Activated naive CD4-positive, alpha-beta T cell treated with anti-CD3 and anti-CD28 coated beads, Interleukin-2, amount 50 U/mL, for 72 hours (primary cell): ENCODE data around the gene PSAPL1. TPM values are rescaled to one million over a fixed set of nuclear protein-coding genes. Genes with fewer than 3 reads are reported as not detected.

ENCODE experiments used
- ATAC-seq, 2 donors: fragments of 150-1000 bp; cut with Tn5 transposase; 2 replicates each; pipeline ENCODE4 v1.10.0; 2021; ENCODE audit warnings: mild to moderate bottlenecking in 2 of 2, moderate library complexity in 2 of 2
- DNase-seq, 2 donors: peaks; one replicate each; pipeline ENCODE4 v3.0.0; 2021 to 2022; ENCODE audit warnings: low spot score in 2 of 2
- H3K27ac Mint-ChIP-seq, 2 donors: one replicate each; pipeline ENCODE4 v1.8.0; 2022; ENCODE audit warnings: mild to moderate bottlenecking in 2 of 2, mixed read lengths in 2 of 2
- H3K36me3 Mint-ChIP-seq, 2 donors: one replicate each; pipeline ENCODE4 v1.8.0; 2022; ENCODE audit warnings: mixed read lengths in 2 of 2
- H3K9me3 Mint-ChIP-seq, 2 donors: one replicate each; pipeline ENCODE4 v1.8.0; 2022; ENCODE audit warnings: mixed read lengths in 2 of 2
- total RNA-seq, 2 donors: library from RNA; stranded (reverse); gene quantifications; one replicate each; pipeline ENCODE4 v1.2.3, GENCODE V29; 2022

Gene PSAPL1
- total RNA-seq, 2 donors from 2014 or later: not detected

DNA sequence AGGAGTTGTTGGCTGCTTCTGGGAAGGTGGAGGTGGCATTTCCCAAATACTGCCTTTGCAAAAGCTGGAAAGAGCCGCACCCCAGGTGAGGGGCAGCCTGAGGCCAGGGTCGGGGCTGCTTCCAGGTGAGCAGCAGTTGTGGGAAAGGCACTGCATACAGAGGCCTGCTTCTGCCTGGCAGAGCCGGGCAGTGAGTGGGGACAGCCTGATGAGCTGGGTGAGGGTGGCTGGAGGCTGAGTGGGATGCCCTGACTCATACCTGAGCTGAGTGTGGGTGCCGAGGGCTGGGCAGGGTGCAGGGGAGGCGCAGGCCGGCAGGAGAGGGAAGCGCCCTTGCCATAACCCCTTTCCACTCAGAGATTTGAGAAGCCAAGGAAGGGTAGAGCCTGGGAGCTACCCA, 6.5 kb upstream of the PSAPL1 start:
- ATAC-seq (no peak), DNase-seq (no peak)
- H3K9me3 Mint-ChIP-seq: no peaks in the 10 kb centered on the region
- no peaks in the 10 kb centered on the region for H3K36me3 Mint-ChIP-seq
- no peak overlapping the region for H3K27ac Mint-ChIP-seq

DNA sequence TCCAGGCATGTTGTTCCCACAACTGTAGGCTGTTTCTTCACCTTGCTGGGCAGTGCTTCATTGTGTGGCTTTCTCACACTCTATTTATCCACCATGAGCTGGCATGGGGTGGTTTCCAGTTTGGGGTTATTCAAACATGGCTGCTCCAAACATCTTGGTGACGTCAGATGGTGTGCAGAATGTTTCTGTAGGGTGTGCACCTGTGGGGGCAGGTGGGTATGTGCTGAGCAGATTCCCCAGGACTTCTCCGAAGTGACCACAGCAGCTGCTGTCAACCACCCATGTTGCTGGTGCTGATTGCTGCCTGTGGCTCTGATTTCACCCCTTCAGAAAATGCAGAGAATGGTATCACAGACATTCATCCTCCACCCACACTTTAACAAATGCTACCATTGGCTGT, 5.0 kb upstream of the PSAPL1 start:
- H3K9me3 Mint-ChIP-seq: no peaks in the 10 kb centered on the region
- H3K36me3 Mint-ChIP-seq: no peaks in the 10 kb centered on the region
- no peak for DNase-seq
- H3K27ac Mint-ChIP-seq: no peak overlapping the region
- no peak for ATAC-seq

DNA sequence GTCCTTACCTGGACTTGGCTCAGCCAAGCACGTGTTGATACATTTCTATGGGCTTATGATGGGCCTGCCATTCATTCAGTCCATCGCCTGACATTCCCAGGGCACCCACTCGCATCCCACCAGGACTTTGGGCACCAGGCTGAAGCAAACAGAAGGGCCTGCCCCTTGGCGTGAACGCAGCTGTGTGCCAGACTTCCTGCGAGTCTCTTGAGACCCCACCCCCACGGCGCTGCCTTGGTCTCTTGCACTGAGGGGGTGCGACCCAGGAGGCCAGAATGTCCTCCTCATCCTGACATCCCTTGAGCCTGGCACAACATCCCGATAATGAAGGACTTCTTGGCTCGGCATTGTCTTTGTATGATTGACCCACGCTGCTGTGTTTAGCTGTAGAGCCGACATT, 1.5 kb upstream of the PSAPL1 start:
- no peaks in the 10 kb centered on the region for H3K36me3 Mint-ChIP-seq
- no peak for ATAC-seq
- DNase-seq: no peak
- no peak overlapping the region for H3K27ac Mint-ChIP-seq
- H3K9me3 Mint-ChIP-seq: no peaks in the 10 kb centered on the region

DNA sequence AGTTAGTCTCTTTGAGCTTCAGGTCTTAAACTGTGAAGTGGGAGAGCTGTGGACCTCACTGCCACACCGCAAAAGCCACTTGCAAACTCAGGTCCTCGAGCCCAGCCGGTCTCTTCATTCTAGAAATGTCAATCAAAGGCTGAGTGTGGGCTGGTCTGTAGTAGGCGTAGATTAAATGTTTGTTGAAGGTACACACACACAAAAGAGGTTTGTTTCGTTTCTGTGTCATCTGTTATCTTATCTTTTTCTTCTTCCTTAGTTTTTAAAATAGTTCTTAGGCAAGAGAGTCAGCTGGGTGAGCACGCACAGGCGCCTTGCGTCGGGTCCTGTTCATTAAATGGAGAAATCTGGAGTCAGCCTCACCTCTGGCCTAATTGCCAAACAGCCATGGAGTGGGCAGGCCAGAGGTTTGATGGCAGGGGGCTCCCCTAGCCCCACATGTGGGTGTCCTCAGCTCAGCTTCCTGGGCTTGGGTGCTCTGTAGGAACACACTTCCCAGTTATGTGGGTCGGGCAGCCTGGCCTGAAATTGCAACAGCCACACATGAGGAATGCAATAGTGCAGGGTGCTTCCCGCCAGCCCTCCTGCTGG, 836 bp upstream of the PSAPL1 start:
- ATAC-seq (no peak), DNase-seq (no peak)
- Mint-ChIP-seq H3K9me3 (no peaks in the 10 kb centered on the region), H3K36me3 (no peaks in the 10 kb centered on the region), H3K27ac (no peak overlapping the region)

DNA sequence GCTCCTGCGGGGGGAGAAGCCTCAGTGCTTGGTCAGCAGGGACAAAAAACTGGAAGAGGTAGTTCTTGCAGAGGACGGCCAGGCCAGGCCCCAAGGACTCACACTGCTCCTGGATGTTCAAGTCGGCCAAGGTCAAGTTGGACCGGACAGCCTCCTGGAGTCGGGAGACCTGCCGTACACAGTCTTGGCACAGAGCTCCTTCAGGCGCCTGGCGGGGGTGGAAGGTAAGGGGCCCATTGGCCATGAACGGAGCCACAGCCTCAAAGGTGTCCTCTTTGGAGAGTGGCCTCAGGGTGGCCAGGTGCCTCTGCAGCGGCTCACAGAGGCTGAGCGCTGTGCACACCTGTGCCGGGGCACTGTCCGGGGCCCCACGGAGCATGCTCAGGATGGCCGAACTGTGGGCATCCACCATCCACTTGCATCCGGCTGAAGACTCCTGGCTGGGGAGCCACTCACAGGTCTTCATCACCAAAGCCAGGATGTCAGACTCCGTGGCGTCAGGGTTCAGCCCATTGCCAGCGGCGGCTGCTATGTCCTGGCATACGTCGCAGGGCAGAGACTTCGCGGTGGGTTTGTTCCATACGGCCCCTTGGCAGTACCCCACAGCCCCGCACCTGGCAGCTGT, 477 bp downstream of the PSAPL1 start:
- DNase-seq (no peak), ATAC-seq (no peak)
- H3K36me3 Mint-ChIP-seq: no peaks in the 10 kb centered on the region
- no peak overlapping the region for H3K27ac Mint-ChIP-seq
- H3K9me3 Mint-ChIP-seq: no peaks in the 10 kb centered on the region

DNA sequence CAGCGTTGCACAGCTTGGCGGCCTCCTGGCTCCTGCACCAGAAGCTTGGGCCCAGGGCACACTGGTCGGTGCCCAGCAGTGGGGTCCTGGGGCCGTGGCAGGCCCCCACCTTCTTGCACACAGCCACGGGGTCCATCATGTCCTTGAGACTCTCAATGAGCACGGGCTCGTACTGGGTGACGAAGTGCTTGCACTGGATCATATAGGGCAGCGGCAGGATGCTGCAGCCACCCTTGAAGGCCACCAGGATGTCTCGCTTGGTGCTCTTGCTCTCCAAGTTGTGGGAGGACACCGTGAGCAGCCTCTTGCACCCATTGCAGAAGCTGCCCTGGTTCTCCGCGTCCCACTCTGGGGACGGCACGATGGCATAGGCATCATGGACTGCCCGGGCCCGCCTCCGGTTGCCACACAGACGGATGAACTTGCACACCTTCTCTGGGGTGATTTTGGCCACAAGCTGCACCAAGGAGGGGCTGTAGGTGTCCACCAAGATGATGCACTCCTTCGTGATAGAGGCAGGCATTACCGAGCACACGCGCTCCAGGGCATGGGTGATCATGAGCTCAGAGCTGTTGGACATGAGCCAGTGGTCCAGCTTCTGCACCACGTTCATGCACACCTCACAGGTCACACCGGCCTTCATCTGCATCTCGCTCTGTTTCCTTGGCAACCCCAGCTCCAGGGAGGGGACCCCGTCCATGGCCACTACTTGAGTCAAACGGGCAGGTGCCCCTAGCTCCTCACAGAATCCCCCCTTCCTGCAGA, 1.2 kb downstream of the PSAPL1 start:
- ATAC-seq: no peak
- no peaks in the 10 kb centered on the region for H3K36me3 Mint-ChIP-seq
- H3K27ac Mint-ChIP-seq: no peak overlapping the region
- no peaks in the 10 kb centered on the region for H3K9me3 Mint-ChIP-seq
- DNase-seq: no peak

DNA sequence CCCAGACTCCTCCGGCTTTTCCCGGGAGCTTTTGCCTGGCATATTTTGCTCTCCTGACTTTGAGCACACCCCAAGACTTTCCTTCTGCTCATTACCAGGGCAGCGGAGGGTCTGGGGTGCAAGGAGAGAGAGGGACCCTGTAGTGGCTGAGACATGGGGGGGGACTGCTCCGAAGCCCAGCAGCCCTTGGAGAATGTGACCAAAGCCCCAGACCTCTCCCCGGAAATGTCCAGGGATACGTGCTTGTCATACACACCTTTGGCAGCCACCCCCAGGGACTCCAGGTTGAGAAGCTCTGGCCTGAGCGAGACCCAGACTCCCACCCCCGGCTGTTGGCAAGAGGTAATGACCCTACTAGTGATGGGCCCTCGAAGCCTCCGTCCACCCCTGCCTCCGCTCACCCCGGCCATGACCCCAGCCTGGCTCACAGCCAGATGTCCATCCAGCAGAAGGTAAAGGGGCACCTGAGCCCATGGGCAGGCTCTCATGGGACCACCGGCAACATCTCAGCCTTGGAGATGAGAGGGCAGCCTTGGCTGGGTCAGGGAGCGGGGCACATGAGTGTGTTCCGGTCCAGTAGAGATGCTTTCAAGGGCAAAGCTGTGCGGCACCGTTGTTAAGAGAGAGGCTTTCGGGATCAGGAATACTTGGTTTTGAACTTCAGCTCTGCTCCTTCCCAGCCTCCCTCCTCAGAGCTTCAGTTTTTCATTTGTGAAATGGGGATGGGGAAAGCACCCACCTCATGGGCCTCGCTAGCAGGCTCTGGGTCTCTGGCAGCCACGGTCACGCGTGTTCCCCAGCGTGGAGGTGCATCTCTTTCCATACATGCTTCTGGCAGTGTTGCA, 2.0 kb downstream of the PSAPL1 start:
- no peak for DNase-seq
- no peaks in the 10 kb centered on the region for H3K36me3 Mint-ChIP-seq
- H3K27ac Mint-ChIP-seq: no peak overlapping the region
- no peaks in the 10 kb centered on the region for H3K9me3 Mint-ChIP-seq
- no peak for ATAC-seq

DNA sequence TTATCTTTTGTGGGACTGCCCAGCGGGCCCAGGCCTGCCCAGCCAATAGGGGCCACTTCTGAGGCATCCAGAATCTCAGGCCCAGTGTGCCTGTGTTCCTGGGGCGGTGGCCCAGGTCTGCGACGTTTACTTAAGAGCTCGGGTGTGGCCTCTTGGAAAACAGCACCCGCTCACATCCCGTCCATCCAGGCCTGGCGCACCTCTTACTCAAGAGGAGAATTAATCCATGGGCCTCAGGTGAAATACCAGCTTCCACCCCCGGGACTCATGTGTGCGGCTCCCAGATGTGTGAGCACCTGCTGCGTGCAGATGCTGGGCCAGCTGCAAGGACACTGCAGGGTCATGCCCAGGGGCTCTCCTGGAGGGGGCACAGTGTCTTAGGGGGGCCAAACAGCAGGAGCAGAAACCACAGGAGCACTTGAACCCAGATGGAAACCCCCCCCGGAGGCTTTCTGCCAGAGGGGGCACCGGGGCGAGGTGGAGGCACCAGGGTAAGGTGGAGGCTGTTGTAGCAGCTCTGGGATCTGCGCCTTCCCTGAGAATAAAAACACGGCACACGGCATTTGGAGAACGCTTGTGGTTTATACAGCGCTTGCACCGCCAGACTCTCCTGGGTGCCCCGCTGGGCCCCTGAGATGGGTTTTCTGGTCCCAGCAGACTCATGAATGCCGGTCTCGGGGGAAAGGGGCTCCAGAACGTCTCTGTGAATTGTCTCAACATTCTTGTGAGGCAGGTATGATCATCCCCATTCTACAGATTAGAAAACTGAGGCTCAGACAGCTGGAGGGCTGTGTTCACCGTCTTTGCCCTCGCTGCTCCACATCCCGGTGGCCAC, 2.8 kb downstream of the PSAPL1 start:
- H3K36me3 Mint-ChIP-seq: no peaks in the 10 kb centered on the region
- no peak for DNase-seq
- H3K9me3 Mint-ChIP-seq: no peaks in the 10 kb centered on the region
- no peak overlapping the region for H3K27ac Mint-ChIP-seq
- ATAC-seq: no peak

DNA sequence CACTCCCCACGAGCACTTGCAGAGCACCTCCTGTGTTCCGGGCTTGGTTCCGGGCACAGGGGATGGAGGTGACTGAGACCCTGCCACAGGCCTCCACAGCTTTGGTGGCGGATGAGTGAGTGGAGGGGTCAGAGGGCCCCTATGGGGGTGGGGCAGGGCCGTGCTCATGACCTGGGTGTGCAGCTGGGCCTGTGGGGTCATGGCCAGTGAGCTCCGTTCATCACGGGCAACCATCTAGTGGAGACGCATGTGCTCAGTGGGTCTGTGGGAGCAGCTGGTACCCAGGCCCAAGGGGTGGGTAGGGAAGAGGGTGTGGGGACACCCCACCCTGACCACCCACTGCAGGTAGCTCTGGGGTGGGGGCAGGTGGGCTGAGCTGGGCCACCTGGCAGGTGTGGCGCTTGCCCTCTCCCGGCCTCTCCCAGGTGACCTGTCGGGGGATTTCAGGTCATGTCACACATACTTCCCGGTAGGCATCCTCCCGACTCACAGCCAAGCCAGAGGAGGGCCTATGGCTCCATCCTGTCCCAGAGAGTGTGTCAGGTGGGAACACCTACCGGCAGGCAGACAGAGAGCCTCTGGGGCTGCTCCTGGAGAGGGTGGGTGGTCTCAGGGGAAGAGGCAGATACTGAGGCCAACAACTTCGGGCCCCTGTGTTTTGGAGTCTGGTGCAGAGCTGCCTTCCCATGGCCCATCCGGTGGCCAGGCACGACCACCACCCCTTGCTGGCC, 3.6 kb downstream of the PSAPL1 start:
- DNase-seq (no peak), ATAC-seq (no peak)
- no peaks in the 10 kb centered on the region for H3K36me3 Mint-ChIP-seq
- no peaks in the 10 kb centered on the region for H3K9me3 Mint-ChIP-seq
- H3K27ac Mint-ChIP-seq: no peak overlapping the region

DNA sequence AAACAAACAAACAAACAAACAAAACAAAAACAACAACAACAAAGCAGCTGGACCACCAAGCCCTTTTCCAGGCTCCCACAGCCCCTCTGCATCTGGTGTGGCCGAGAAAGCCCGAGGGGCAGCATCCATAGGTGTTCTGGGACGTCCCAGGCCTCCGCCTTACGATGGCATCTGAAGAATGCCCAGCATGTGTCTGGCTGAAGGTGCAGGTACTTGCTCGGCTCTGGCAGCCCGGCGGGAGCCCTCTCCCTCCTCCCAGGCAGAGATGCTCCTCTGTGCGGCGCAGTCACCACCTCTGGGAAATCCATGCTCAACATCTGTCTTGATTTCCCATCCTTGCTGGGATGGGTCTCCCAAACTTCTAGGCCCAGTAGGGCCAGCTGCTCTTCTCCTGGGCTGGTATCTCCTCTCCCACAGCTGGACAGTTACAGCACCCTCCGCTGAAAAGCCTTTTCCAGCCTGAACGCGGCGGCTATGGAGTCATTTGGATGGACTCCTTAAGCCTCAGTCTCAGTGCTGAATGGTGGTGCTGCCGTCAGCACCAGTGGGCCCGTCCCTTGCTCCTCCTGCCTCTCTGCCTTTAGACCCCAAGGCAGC, 4.3 kb downstream of the PSAPL1 start:
- no peaks in the 10 kb centered on the region for H3K9me3 Mint-ChIP-seq
- ATAC-seq (peak in 1 of 2 donors; percentile 4), DNase-seq (peak in 1 of 2 donors; percentile 30)
- H3K27ac Mint-ChIP-seq: no peak overlapping the region
- H3K36me3 Mint-ChIP-seq: no peaks in the 10 kb centered on the region

DNA sequence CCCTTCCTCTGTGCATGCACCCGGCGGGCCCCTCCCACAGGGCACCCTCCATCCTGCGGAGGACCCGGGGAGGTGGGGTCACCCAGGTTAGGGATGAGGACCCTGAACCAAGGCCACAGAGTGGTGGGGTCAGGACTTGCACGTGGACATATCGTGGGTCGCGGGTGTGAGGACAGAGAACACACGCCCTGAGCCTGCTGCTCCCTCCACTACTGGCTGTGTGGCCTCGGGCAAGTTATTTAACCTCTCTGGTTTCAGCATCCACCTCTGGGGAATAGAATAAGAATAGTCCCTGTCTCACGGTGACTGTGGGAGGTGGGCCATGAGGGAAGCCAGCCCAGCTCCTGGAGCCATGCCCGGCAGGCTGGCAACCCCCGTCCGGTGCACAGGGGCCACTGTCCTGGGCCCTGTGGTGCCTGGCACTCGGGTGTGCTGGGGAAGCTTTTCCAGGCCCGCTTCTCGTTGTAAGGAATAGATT, 5.1 kb downstream of the PSAPL1 start:
- H3K36me3 Mint-ChIP-seq: no peaks in the 10 kb centered on the region
- DNase-seq: peak in 1 of 2 donors; percentile 9
- H3K27ac Mint-ChIP-seq: peak overlapping the region in 1 of 2 donors; percentile 64
- ATAC-seq: no peak
- no peaks in the 10 kb centered on the region for H3K9me3 Mint-ChIP-seq

DNA sequence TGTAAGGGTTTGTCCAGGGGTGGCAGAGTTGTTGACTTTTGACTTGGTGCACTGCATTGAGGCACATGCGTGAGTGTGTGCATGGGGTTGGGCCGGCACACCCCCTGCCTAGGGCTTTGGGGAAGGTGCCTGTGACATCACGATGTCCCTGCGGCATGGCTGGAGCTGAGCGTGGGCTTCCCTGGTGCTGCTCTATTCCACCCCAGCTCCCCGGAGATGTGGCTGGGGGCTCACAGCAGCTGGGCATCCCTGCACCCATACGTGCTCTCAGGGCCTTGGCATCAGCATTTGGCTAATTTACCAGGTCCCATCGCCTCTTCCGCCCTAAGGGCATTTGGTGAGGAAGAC, 5.7 kb downstream of the PSAPL1 start:
- Mint-ChIP-seq H3K9me3 (no peaks in the 10 kb centered on the region), H3K36me3 (no peaks in the 10 kb centered on the region), H3K27ac (no peak overlapping the region)
- ATAC-seq: no peak
- DNase-seq: peak in 1 of 2 donors; percentile 26

DNA sequence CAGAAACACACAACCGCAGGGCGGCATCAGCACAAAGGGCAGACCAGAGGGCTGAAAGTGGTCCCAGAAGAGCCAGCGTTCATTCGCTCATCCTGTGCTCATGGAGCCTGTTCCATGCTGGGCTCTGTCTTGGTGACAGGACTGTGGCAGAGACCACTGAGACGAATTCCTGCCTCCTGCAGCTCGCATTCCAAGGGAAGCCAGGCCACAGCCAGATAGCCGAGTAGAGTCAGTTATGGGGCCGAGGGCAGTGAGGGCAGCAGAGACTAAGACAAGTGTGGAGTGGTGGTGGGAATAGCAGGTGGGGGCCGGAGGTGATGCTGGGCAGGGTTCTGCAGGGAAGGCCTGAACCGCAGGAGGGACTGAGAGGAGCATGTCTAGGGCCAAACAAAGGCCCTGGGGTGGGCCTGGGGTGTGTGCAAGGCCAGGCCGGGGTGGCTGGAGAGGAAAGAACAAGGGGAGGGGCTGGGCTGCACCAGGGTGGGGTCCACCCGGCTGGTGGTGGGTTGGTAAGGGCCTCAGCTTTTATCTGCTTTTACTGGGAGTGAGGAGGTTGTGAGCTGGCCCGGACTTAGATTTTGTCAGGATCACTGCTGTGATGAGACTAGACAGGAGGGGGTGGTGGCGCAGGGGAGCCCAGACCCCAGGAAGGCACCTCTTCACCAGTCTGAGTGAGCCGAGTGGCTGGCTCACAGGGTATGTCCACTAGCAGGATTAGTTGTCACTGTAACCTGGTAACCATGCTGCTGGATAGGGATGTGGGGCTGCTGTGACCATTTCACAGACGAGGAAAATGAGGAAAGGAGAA, 6.3 kb downstream of the PSAPL1 start:
- no peak overlapping the region for H3K27ac Mint-ChIP-seq
- DNase-seq (peak in 1 of 2 donors; percentile 28), ATAC-seq (no peak)
- no peaks in the 10 kb centered on the region for H3K9me3 Mint-ChIP-seq
- H3K36me3 Mint-ChIP-seq: no peaks in the 10 kb centered on the region

DNA sequence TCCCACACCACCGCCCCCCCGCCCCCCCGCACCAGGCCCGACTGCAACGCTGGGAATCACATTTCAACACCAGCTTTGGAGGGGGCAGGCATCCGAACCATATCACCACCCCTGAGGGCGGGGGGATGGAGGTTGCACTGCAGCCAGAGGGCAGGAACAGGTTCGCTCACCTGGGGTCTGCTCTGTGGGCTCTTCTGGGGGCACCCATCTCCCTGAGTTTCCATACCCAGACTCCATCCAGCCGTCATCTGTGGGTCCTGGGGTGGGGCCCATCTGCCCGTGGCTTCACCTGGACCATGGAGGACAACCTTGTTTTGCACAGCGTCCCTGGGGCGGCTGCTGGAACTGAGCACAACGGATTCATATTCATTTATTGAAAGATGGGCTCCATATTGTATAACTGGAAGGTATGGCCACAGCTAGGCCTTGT, 6.9 kb downstream of the PSAPL1 start:
- Mint-ChIP-seq H3K9me3 (no peaks in the 10 kb centered on the region), H3K36me3 (no peaks in the 10 kb centered on the region), H3K27ac (no peak overlapping the region)
- no peak for ATAC-seq
- peak in 1 of 2 donors; percentile 20 for DNase-seq

DNA sequence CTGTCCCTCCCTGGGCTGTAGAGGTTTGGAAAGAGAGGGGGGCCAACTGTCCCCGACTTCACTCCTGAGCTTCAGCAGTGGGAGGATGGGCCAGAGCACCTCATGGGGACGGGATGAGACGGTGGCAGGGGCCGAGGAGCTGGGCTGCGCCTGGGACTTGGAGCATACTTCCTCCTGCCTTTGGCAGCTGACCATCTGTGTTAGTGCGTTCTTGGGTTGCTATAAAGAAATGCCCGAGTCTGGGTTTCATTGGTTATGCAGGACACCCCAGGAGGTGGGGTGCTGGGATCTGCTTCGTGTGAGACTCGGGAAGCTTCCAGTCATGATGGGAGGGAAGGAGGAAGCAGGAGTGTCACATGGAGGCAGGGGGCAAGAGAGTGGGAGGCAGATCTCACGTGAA, 7.4 kb downstream of the PSAPL1 start:
- Mint-ChIP-seq H3K36me3 (no peaks in the 10 kb centered on the region), H3K9me3 (no peaks in the 10 kb centered on the region), H3K27ac (no peak overlapping the region)
- DNase-seq: peak in 1 of 2 donors; percentile 44
- no peak for ATAC-seq
